Activated CD4-positive, alpha-beta memory T cell treated with anti-CD3 and anti-CD28 coated beads for 36 hours (primary cell): Measurements from ENCODE around the gene TSC22D4. TPM values are rescaled to one million over a fixed set of nuclear protein-coding genes. Genes with fewer than 3 reads are reported as not detected.
"Not testable (repeated sequence)": the region's sequence is repeated elsewhere in the genome, so short reads cannot be mapped to it uniquely, and the experiment has no call there.

Experiments used
- CTCF ChIA-PET: fragments of 350-600 bp; sonication (Branson Sonifier 250); formaldehyde crosslinking; loops from one replicate; lab custom pipeline; 2021; ENCODE audit warnings: antibody characterized with exemption, inconsistent platforms; lab: Charles Lee
- POLR2A ChIA-PET: fragments of 350-600 bp; sonication (Branson Sonifier 250); formaldehyde crosslinking; loops from one replicate; lab custom pipeline; 2021; ENCODE audit warnings: antibody characterized with exemption; lab: Charles Lee
- DNase-seq: peaks from one replicate; pipeline ENCODE4 v3.0.0-alpha.2; 2020
- H3K27ac Mint-ChIP-seq: one replicate; pipeline ENCODE4 v1.8.0; 2021; ENCODE audit warnings: mixed read lengths
- H3K27me3 Mint-ChIP-seq: one replicate; pipeline ENCODE4 v1.8.0; 2021; ENCODE audit warnings: mixed read lengths
- H3K36me3 Mint-ChIP-seq: one replicate; pipeline ENCODE4 v1.8.0; 2021; ENCODE audit warnings: mixed read lengths
- H3K4me1 Mint-ChIP-seq: one replicate; pipeline ENCODE4 v1.8.0; 2021; ENCODE audit warnings: low read depth, mixed read lengths
- H3K4me3 Mint-ChIP-seq: one replicate; pipeline ENCODE4 v1.8.0; 2021; ENCODE audit warnings: mild to moderate bottlenecking, mixed read lengths
- H3K9me3 Mint-ChIP-seq: one replicate; pipeline ENCODE4 v1.8.0; 2021; ENCODE audit warnings: mixed read lengths
- intact Hi-C: fragments of 100-400 bp; cut with micrococcal nuclease; formaldehyde crosslinking; loops from one replicate; pipeline ENCODE4 v1.15.1; 2023
- total RNA-seq, 2 experiments: library from RNA; stranded (reverse); gene quantifications; one replicate each; pipeline ENCODE4 v1.2.3, GENCODE V29; 2021

TSC22D4 gene
- total RNA-seq, 2 experiments from 2014 or later, result 87.8 to 89.5 TPM

DNA sequence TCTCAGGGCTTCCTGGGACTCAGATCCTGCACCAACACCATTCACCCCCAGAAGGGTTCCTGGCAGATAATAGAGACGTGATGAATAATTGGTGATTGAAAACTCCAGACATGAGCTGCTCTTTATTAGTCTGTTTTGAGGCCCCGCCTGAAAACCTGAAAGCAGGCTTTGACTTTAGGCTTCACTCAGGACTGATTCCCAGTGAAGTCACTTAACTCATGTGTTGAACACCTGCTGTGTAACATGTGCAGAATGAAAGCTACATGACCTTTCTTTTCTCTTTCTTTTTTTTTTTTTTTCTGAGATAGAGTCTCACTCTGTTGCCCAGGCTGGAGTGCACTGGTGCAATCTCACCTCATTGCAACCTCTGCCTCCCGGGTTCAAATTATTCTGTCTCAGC lies 23.8 kb downstream of the TSC22D4 start:
- POLR2A ChIA-PET, result interaction anchor here (0.6 to 1.2 kb wide), 2 partner anchors 9 to 128 kb away, joined by 3 read pairs; no protein-coding TSS in a partner anchor
- Mint-ChIP-seq H3K27me3 (no peaks in the 10 kb centered on the region), H3K9me3 (no peaks in the 10 kb centered on the region), H3K36me3 (peaks cover 3% of the 10 kb centered on the region), H3K4me1 (peaks cover 19% of the 10 kb centered on the region), H3K27ac (no peak overlapping the region), H3K4me3 (no peak overlapping the region)
- CTCF ChIA-PET, result interaction anchor here (0.7 to 2.3 kb wide), 6 partner anchors 10 to 114 kb away, joined by 3 to 10 read pairs (median 4); no protein-coding TSS in a partner anchor
- DNase-seq, result no peak
- intact Hi-C loops, result no loop called here

DNA sequence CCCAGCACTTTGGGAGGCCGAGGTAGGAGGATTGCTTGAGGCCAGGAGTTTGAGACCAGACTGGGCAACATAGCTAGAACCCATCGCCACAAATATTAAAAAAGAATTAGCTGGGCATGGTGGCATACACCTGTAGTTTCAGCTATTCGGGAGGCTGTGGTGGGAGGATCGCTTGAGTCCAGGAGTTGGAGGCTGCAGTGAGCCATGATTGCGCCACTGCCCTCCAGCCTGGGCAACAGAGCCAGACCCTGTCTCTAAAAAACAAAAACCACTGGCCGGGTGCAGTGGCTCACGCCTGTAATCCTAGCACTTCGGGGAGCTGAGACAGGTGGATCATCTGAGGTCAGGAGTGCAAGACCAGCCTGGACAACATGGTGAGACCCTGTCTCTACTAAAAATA lies 25.2 kb downstream of the TSC22D4 start:
- H3K27me3 Mint-ChIP-seq, H3K4me3 Mint-ChIP-seq, H3K27ac Mint-ChIP-seq, H3K36me3 Mint-ChIP-seq, DNase-seq, intact Hi-C loops, H3K9me3 Mint-ChIP-seq: not testable (repeated sequence)
- POLR2A ChIA-PET, result interaction anchor here (1.2 kb wide), 1 partner anchor 8 kb away, joined by 3 read pairs; no protein-coding TSS in a partner anchor
- H3K4me1 Mint-ChIP-seq, result peaks cover 17% of the 10 kb centered on the region
- CTCF ChIA-PET, result interaction anchor here (1.1 to 1.6 kb wide), 4 partner anchors 9 to 251 kb away, joined by 3 to 4 read pairs (median 4); partner anchors contain the start of gene POP7

DNA sequence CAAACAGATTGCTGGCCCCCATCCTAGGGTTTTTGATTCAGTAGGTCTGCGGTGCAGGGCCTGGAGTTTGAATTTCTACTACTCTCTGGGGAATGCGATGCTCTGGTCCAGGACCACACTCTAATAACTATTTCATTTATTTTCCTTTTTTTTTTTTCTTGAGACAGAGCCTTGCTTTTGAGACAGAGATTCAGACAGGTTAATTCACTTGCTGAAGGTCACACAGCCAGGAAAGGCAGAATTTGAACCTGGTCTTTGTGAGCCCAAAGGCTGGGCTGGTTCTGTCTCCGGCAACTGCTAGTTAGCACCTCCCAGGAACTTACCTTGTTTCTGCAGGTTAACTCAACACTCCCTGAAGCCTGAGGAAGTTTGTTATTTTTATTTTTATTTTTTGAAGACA lies 26.5 kb downstream of the TSC22D4 start:
- Mint-ChIP-seq H3K4me1 (peaks cover 11% of the 10 kb centered on the region), H3K4me3 (no peak overlapping the region)
- POLR2A ChIA-PET, result no interaction called here

DNA sequence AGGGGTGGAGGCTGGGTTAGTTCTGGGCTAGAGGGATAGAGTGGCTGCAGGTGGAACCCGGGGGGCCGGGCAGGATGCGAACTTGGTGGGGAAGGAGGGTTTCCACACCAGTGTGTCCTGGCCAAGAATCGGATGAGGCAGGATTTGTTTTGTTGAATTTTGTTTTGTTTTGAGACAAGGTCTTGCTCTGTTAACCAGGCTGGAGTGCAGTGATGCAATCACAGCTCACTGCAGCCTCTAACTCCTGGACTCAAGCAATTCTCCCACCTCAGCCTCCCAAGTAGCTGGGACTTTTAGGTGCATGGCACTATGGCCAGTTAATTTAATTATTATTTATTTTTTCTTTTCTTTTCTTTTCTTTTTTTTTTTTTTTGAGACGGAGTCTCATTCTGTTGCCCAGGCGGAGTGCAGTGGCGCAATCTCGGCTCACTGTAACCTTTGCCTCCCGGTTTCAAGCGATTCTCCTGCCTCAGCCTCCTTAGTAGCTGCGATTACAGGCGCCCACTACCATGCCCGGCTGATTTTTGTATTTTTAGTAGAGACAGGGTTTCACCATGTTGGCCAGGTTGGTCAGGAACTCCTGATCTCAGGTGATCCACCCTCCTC lies 29.7 kb downstream of the TSC22D4 start:
- Mint-ChIP-seq H3K4me1 (peaks cover 14% of the 10 kb centered on the region), H3K9me3 (no peaks in the 10 kb centered on the region), H3K36me3 (no peaks in the 10 kb centered on the region), H3K27ac (no peak overlapping the region), H3K27me3 (no peaks in the 10 kb centered on the region), H3K4me3 (no peak overlapping the region)
- intact Hi-C loops, result no loop called here
- DNase-seq, result no peak
- POLR2A ChIA-PET, result no interaction called here
- CTCF ChIA-PET, result interaction anchor here (0.6 to 1.9 kb wide), 7 partner anchors 11 to 316 kb away, joined by 3 to 8 read pairs (median 4); partner anchors contain the start of genes FBXO24, LRCH4 and PPP1R35

More for the DNA sequence above, 26.5 kb downstream of the TSC22D4 start:
- Mint-ChIP-seq H3K27me3 (no peaks in the 10 kb centered on the region), H3K36me3 (no peaks in the 10 kb centered on the region), H3K9me3 (no peaks in the 10 kb centered on the region), H3K27ac (no peak overlapping the region)
- intact Hi-C loops, result no loop called here
- DNase-seq, result no peak
- CTCF ChIA-PET, result interaction anchor here (0.7 kb wide), 1 partner anchor 239 kb away, joined by 3 read pairs; no protein-coding TSS in a partner anchor

DNA sequence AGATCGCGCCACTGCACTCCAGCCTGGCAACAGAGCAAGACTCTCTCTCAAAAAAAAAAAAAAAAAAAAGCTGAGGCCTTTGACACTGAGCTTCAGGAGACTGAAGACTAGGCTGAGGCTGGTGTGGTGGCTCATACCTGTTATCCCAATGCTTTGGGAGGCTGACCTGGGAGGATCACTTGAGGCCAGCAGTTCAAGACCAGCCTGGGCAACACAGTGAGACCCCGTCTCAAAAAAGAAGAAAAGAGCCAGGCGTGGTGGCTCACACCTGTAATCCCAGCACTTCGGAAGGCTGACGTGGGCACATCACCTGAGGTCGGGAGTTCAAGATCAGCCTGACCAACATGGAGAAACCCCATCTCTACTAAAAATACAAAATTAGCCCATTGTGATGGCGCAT lies 31.7 kb downstream of the TSC22D4 start:
- H3K36me3 Mint-ChIP-seq, CTCF ChIA-PET, POLR2A ChIA-PET, H3K4me3 Mint-ChIP-seq, DNase-seq, intact Hi-C loops, H3K27ac Mint-ChIP-seq, H3K27me3 Mint-ChIP-seq, H3K9me3 Mint-ChIP-seq: not testable (repeated sequence)
- peaks cover 15% of the 10 kb centered on the region for H3K4me1 Mint-ChIP-seq

DNA sequence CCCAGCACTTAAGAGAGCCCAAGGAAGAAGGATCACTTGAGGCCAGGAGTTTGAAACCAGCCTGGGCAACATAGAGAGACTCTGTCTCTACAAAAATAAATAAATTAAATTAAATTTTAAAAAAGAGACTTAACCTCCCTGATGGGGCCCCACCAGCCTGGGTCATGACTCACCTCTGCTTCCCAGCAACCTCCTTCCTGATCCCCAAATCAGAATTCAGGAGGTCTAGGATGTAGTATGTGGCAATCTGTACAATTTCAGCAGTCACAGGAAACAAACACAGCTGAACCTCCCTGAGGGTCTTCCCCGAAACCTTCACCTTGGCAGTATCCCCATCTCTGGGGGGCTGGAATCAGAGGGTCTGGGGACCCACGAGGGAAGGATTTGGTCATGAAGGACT lies 33.0 kb downstream of the TSC22D4 start:
- no peaks in the 10 kb centered on the region for H3K27me3 Mint-ChIP-seq
- intact Hi-C loops, result no loop called here
- peaks cover 15% of the 10 kb centered on the region for H3K4me1 Mint-ChIP-seq
- ChIA-PET POLR2A (interaction anchor here (1.0 kb wide), 1 partner anchor 8 kb away, joined by 3 read pairs; no protein-coding TSS in a partner anchor), CTCF (interaction anchor here (1.4 kb wide), 1 partner anchor 10 kb away, joined by 3 read pairs; no protein-coding TSS in a partner anchor)
- DNase-seq, result no peak
- H3K36me3 Mint-ChIP-seq, result no peaks in the 10 kb centered on the region
- H3K27ac Mint-ChIP-seq, result no peak overlapping the region
- H3K9me3 Mint-ChIP-seq, result no peaks in the 10 kb centered on the region
- H3K4me3 Mint-ChIP-seq, result no peak overlapping the region

DNA sequence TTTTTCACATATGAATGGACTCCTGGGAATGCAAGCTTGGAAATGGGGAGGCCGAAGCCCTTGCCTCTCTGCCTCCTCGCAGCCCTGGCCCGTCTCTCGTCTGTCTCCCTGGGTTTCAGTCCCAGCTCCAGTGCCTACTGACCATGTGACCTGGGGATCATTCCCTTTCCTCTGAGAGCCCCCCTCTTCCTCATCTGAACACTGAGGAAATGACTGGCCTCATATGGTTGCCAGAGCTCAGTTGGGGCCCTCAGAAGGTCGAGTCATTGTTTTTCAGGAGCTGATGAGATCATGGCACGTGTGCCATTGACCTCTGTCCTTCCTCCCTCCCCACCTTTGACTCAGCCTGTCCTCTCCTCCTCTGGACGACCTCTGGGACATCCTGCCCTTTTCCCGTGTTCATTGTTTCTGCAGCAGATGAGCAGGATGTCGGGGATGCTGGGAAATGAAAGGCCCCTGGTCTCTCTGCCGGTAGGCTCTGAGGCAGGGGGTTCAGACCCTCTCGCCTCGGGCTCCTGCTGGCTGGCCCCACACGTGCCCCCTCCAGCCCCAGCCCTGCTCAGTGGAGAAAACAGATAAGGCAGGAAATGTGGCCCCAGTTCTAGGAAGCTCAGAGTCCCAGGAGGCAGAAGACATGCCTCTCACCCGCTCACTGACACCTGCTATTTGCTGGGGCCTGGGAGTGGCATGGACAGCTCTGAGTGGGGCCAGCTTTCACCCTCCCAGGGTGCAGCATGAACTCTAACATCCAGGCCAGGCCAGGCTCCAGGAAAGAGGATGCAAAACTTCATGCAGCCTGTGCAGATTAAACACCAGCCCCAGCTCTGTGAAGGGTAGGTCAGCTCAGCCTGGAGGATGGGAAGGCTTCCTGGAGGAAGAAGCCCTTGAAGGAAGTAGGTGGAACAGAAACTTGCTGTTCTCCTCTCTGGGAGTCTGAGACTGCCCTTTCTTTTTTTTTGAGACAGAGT lies 34.4 kb downstream of the TSC22D4 start:
- intact Hi-C loops, result no loop called here
- DNase-seq, result peak; percentile 47
- CTCF ChIA-PET, result interaction anchor here (0.6 to 1.7 kb wide), 7 partner anchors 10 to 748 kb away, joined by 3 to 5 read pairs (median 3); no protein-coding TSS in a partner anchor

DNA sequence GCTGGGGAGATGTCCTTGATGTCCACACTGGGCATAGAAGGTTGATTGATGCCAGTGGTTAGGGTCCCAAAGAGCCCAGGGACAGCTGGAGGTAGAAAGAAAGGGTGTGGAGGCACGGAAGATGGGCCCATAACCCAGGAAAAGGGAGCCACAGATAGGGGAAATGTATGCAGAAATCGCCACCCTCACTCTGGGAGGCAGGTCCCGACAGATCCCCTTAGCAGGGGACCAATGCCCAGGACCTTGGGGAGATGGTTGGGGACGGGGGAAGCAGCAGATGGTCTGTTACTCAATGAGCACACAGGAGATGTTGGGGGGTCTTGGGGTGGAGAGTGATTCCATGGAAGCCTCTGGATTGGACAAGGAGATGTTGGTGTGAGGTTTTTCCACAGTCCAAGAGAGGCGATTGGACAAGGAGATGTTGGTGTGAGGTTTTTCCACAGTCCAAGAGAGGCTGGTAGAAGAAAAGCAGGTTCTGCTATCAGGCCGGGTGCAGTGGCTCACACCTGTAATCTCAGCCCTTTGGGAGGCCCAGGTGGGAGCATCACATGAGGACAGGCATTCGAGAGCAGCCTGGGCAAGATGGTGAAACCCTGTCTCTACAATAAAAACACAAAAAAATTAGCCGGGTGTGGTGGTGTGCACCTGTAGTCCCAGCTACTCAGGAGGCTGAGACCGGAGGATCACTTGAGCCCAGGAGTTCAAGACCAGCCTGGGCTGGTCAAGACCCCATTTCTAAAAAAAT lies 35.7 kb downstream of the TSC22D4 start:
- Mint-ChIP-seq H3K9me3 (no peaks in the 10 kb centered on the region), H3K27me3 (no peaks in the 10 kb centered on the region), H3K36me3 (no peaks in the 10 kb centered on the region), H3K27ac (peak overlapping the region; percentile 16), H3K4me3 (no peak overlapping the region), H3K4me1 (peaks cover 12% of the 10 kb centered on the region)
- DNase-seq, result no peak
- intact Hi-C loops, result no loop called here
- POLR2A ChIA-PET, result interaction anchor here (0.6 to 2.4 kb wide), 3 partner anchors 9 to 16 kb away, joined by 4 to 15 read pairs (median 5); partner anchors contain the start of genes MEPCE and ZCWPW1
- CTCF ChIA-PET, result interaction anchor here (0.6 to 1.7 kb wide), 2 partner anchors 35 to 310 kb away, joined by 4 to 5 read pairs; no protein-coding TSS in a partner anchor

More for the DNA sequence above, 34.4 kb downstream of the TSC22D4 start:
- Mint-ChIP-seq H3K4me1 (peaks cover 12% of the 10 kb centered on the region), H3K9me3 (no peaks in the 10 kb centered on the region), H3K27me3 (no peaks in the 10 kb centered on the region), H3K4me3 (no peak overlapping the region), H3K27ac (peak overlapping the region; percentile 72), H3K36me3 (no peaks in the 10 kb centered on the region)
- POLR2A ChIA-PET, result interaction anchor here (0.6 to 2.4 kb wide), 3 partner anchors 11 to 25 kb away, joined by 3 to 15 read pairs (median 5); partner anchors contain the start of genes MEPCE and ZCWPW1

DNA sequence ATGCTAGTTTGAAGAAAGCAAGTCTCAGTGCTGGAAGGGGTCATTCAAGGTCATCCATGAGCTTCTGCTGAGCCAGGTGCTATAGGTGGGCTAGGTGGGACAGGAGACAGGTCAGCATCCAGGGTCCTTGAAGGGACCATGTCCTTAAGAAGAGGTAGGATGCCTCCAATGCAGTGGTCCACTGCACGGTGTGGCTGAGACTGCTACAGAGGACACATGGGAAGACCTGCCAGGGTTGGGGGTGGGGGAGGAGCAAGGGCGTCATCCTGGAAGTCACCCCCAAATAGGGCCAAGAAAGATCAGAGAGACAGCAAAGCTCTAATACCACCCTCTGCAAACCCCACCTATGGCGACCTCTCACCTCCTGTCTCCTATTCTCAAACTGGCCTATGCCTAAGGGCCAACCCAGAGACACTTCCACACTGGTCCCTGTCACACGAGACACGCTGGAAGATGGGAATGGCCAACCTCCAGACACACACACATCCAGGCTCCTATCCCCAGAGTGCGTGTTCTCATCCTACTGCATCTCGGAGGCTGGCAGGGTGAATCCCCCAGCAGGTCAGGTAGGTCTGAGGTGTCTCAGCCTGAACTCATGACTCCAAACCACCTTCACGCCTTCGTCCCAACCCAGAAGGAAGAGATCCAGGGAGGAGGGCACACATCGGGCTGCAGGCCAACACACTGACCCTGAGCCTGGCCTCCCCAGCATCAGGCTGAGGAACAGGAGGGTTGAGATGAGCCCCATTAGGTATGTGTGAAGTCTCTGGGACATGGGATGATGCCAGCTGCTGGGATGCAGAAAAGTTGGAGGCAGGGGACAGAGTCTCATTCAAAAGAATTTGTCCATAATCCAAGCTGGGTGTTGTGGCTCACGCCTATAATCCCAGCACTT lies 37.1 kb downstream of the TSC22D4 start:
- H3K4me1 Mint-ChIP-seq, result peaks cover 13% of the 10 kb centered on the region
- no peaks in the 10 kb centered on the region for H3K27me3 Mint-ChIP-seq
- no peaks in the 10 kb centered on the region for H3K9me3 Mint-ChIP-seq
- DNase-seq, result no peak
- intact Hi-C loops, result no loop called here
- H3K36me3 Mint-ChIP-seq, result no peaks in the 10 kb centered on the region
- H3K4me3 Mint-ChIP-seq, result no peak overlapping the region
- ChIA-PET POLR2A (no interaction called here), CTCF (interaction anchor here (0.9 to 2.1 kb wide), 2 partner anchors 9 to 191 kb away, joined by 3 to 8 read pairs; no protein-coding TSS in a partner anchor)
- H3K27ac Mint-ChIP-seq, result no peak overlapping the region

DNA sequence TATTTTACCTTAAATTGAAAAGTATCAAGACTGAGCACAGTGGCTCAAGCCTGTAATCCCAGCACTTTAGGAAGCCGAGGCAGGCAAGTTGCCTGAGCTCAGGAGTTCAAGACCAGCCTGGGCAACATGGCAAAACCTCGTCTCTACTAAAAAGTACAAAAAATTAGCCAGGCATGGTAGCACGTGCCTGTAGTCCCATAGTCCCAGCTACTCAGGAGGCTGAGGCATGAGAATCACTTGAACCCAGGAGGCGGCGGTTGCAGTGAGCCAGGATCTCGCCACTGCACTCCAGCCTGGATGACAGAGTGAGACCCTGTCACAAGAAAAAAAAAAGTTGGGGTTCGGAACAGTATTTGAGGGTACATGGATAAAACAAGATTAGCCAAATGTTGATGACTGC lies 39.8 kb downstream of the TSC22D4 start:
- DNase-seq, H3K9me3 Mint-ChIP-seq, H3K27ac Mint-ChIP-seq, H3K4me3 Mint-ChIP-seq, intact Hi-C loops, H3K27me3 Mint-ChIP-seq, POLR2A ChIA-PET: not testable (repeated sequence)
- CTCF ChIA-PET, result interaction anchor here (1.4 to 1.8 kb wide), 2 partner anchors 12 to 26 kb away, joined by 5 to 6 read pairs; no protein-coding TSS in a partner anchor
- H3K4me1 Mint-ChIP-seq, result peaks cover 10% of the 10 kb centered on the region
- peaks cover 16% of the 10 kb centered on the region for H3K36me3 Mint-ChIP-seq
